H1 (cell line): ENCODE measurements around the gene KLHL30.

Experiments
- ASH2L ChIP-seq: fragments of 200-600, 300-600 bp; sonication (generic); IDR thresholded peaks from one replicate; pipeline ENCODE4 v1.7.1; 2017; ENCODE audit warnings: low read length
- ATF2 ChIP-seq: IDR thresholded peaks from 2 replicates; pipeline ENCODE4 v1.6.1; 2012; ENCODE audit warnings: low read length, inconsistent platforms
- BCL11A ChIP-seq, 2 experiments: IDR thresholded peaks; one replicate each; pipeline ENCODE4 v1.6.1; 2011; ENCODE audit warnings: low read depth in 2 of 2, low read length in 2 of 2, mild to moderate bottlenecking in 2 of 2
- CBX5 ChIP-seq: fragments of 300-800, 300-1000 bp; sonication (generic); IDR thresholded peaks from 2 replicates; pipeline ENCODE4 v1.7.1; 2016; ENCODE audit warnings: antibody characterized with exemption, low read length, low read depth
- CTCF ChIP-seq, 3 experiments: IDR thresholded peaks; 1 replicate in 2 of 3; 2 replicates in 1 of 3; pipeline versions ENCODE4 v1.5.1 to v1.6.1; 2011; ENCODE audit warnings: low read length in 3 of 3, mild to moderate bottlenecking in 3 of 3, inconsistent platforms in 2 of 3, low read depth in 1 of 3, moderate library complexity in 1 of 3; ENCODE audit not compliant: insufficient read depth in 1 of 3; ENCODE audit errors: control extremely low read depth in 1 of 3
- EP300 ChIP-seq, 2 experiments: IDR thresholded peaks; 1 replicate in 1 of 2; 2 replicates in 1 of 2; pipeline ENCODE4 v1.6.1; 2011 to 2012; ENCODE audit warnings: low read depth in 2 of 2, low read length in 2 of 2, mild to moderate bottlenecking in 2 of 2, borderline replicate concordance in 1 of 2, inconsistent platforms in 1 of 2, moderate library complexity in 1 of 2
- GABPA ChIP-seq: IDR thresholded peaks from 2 replicates; pipeline ENCODE4 v1.6.1; 2011; ENCODE audit warnings: mild to moderate bottlenecking, low read length, moderate library complexity, borderline replicate concordance; ENCODE audit not compliant: insufficient read depth
- POLR2AphosphoS5 ChIP-seq: IDR thresholded peaks from 2 replicates; pipeline ENCODE4 v1.6.1; 2011; ENCODE audit warnings: low read depth, low read length
- RFX5 ChIP-seq: IDR thresholded peaks from 2 replicates; pipeline ENCODE4 v1.6.1; 2011; ENCODE audit warnings: low read depth, low read length, improper control_type of control experiment, borderline replicate concordance
- TCF12 ChIP-seq: IDR thresholded peaks from 2 replicates; pipeline ENCODE4 v1.6.1; 2011; ENCODE audit warnings: low read depth, mild to moderate bottlenecking, low read length

- TF ChIP-seq CTCF (IDR thresholded peaks at IDR 0.05; ENCODE audit: control extremely low read depth in 1 of 3, insufficient read depth in 1 of 3, low read depth in 1 of 3, low read length in 3 of 3): no peak
- TF ChIP-seq RFX5: no peak
- no peak for TF ChIP-seq BCL11A (IDR thresholded peaks at IDR 0.05; ENCODE audit: low read depth in 2 of 2, low read length in 2 of 2)
- no peak for TF ChIP-seq TCF12
- TF ChIP-seq CBX5: no peak
- no peak for TF ChIP-seq ASH2L
- no peak for TF ChIP-seq ATF2
- no peak for TF ChIP-seq GABPA
- TF ChIP-seq EP300 (IDR thresholded peaks at IDR 0.05; ENCODE audit: borderline replicate concordance in 1 of 2, low read depth in 2 of 2, low read length in 2 of 2): no peak
- TF ChIP-seq POLR2AphosphoS5: no peak
Observed at GRCh38 chr2:238169048-238169707, 30.7 kb downstream of the KLHL30 start.
